Sigmoid colon (tissue), 4 donors: ENCODE measurements around the gene CNOT11.
"Not testable (repeated sequence)": the region's sequence is repeated elsewhere in the genome, so short reads cannot be mapped to it uniquely, and the experiment has no call there.

Source experiments
- EP300 ChIP-seq, 4 donors: sonication (generic); formaldehyde crosslinking; IDR thresholded peaks; one replicate each; pipeline ENCODE4 v1.6.1; 2017; ENCODE audit warnings: antibody characterized with exemption in 4 of 4
- POLR2A ChIP-seq, 2 donors: fragments of 450-650 bp; IDR thresholded peaks; one replicate each; pipeline ENCODE4 v1.6.1; 2016; ENCODE audit warnings: antibody characterized with exemption in 2 of 2, mild to moderate bottlenecking in 2 of 2, moderate library complexity in 2 of 2
- TF ChIP-seq, protein P1 (sequence below), 4 experiments: fragments of 450-650 bp in 3 of 4; fragments of 200-600 bp in 1 of 4; IDR thresholded peaks; one replicate each; pipeline ENCODE4 v1.5.1; 2016 to 2019; ENCODE audit warnings: antibody characterized with exemption in 4 of 4, mild to moderate bottlenecking in 3 of 4, moderate library complexity in 2 of 4

- TF ChIP-seq, protein P1, sequence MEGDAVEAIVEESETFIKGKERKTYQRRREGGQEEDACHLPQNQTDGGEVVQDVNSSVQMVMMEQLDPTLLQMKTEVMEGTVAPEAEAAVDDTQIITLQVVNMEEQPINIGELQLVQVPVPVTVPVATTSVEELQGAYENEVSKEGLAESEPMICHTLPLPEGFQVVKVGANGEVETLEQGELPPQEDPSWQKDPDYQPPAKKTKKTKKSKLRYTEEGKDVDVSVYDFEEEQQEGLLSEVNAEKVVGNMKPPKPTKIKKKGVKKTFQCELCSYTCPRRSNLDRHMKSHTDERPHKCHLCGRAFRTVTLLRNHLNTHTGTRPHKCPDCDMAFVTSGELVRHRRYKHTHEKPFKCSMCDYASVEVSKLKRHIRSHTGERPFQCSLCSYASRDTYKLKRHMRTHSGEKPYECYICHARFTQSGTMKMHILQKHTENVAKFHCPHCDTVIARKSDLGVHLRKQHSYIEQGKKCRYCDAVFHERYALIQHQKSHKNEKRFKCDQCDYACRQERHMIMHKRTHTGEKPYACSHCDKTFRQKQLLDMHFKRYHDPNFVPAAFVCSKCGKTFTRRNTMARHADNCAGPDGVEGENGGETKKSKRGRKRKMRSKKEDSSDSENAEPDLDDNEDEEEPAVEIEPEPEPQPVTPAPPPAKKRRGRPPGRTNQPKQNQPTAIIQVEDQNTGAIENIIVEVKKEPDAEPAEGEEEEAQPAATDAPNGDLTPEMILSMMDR (IDR thresholded peaks at IDR 0.05): not testable (repeated sequence)
- not testable (repeated sequence) for TF ChIP-seq EP300, POLR2A (IDR thresholded peaks at IDR 0.05)
Measured at GRCh38 chr2:101220091-101220490, 32.6 kb upstream of the CNOT11 start.
